NCI-H2029 treated with DMSO at 0.1 percent for 48 hours (cell line): ENCODE measurements around the gene NVL.

Source experiments
- DNase-seq: peaks from one replicate; lab custom pipeline; 2025; lab: John Stamatoyannopoulos, UW

Gene NVL

DNA sequence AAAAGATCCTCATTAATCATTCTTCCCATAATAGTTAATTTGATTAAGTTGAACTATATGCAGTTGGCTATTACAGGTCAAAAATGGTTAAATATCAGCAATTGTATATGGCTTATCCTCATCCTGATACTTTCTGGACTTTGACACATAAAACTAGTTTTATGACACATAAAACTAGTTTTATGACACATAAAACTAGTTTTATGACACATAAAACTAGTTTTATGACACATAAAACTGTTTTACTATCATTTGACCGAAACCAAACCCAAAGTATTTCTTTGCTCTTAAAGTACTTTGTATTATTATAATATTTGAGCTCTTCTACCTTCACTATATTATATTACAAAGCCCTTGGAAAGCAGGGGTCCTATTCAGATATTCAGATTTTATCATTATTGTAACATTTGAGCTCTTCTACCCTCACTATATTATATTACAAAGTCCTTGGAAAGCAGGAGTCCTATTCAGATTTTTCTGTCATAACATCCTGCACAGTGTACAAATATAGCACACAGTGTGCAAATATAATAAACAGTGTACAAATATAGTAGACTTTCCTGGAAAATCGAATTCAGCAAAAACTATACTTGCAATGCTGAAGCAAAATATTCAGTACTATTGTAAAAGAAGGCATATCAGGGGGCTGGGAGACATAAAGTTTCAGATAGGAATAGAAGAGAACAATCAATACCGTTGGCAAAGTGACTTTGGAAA lies 53.0 kb downstream of the NVL start:
- DNase-seq, result no peak

DNA sequence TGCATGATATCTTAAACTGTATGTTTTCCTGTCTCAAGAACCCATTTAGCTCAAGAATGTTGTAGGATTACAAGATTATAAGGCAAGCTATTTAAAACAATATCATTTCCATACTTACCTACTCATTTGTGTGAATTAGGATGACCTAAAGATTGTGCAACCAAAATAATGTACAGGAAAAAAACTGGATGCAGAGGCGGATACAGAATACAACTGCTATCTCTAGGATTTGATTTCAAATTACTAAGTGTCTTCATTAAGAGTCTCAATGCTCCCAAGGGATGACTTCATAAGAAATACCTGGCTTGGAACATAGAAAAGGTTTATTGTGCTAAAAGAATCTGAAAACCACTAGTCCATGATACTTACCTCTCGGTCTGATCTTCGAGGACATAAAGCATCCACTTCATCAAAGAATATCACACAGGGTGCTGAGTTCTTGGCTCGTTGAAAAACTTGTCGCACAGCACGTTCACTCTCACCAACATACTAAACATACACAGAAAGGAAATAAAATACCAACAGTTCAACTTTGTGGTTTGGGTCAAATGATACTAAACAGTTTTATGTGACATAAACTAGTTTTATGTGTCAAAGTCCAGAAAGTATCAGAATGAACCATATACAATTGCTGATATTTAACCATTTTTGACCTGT lies 54.9 kb downstream of the NVL start:
- DNase-seq, result no peak

DNA sequence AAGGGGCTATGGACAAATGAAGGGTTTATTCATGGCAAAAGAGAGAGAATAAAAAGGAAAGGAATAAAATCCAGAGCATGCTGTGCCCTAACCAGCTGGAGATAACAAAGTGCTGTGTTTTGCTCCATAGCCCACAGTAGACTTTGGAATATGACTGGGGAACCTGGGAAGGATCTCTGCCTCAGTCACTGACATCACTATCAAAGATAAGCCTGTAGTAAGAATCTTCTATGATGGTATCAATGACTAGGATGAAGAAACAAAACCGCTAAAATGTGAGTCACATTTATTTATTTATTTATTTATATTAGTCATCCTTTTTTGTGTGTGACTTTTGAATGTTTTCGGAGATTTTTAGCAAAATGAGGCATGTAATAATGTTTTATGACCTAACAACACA lies 56.3 kb downstream of the NVL start:
- DNase-seq, result no peak

DNA sequence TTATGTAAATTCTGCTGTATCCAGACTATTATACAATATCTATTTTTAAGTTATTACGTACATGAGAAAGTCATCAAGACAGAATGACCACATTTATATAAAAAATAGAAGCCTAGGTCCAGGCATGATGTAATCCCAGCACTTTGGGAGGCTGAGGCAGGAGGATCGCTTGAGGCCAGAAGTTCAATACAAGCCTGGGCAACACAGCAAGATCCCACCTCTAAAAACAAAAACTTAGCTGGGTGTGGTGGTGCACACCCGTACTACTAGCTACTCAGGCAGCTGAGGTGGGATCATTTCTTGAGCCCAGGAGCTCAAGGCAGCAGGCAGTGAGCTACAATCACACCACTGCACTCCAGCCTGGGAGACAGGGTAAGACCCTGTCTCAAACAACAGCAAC lies 58.9 kb downstream of the NVL start:
- no peak for DNase-seq

DNA sequence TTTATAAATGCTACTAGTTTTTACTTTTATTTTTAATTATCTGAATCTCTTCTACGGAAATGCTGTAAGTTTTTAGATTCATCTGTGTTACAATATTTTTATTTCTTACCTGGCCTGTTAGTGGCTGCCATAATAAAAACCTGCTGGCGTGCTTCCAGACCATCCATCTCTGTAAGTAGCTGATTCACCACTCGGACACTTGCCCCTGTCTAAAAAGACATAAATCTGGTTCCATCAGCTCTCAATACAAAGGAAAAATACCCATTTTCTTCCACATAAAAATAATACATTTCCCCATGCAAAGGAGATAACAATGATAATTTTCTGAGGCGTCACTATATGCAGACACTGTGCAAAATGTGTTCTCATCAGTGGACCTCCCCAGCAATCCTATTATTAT lies 62.0 kb downstream of the NVL start:
- DNase-seq, result no peak

DNA sequence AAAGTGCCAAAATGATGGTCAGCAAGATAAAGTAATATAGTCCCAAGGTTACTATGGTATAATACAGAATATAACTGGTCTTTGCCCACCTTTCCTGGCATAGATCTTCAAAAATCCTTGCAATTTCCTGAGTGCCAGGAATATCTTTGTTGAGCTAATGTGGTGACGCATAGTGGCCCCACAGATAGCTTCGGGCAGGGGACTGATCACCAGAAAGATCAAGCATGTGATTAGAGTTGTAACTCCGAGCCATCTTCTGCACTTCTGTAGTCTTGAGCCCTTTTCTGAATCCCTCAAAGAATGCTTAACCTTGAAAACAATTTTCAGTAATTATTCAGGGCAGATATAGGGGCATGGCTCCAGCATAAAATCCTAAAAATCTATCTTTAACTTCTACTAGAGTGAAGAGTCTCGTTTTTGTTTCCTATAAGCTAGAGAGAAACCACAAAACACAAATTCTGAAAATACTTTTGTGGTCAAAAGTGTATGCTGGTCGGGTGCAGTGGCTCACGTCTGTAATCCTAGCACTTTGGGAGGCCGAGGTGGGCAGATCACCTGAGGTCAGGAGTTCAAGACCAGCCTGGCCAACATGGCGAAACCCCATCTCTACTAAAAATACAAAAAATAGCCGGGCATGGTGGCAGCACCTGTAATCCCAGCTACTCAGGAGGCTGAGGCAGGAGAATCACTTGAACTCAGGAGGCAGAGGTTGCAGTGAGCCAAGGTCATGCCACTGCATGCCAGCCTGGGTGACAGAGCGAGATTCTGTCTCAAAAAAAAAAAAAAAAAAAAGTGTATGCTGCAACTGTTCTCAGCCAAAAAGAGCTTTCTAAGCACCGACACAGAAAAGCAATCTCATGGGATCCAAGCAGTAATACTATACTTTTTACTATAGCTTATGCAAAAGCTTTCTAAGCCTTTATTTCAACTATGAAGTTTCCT lies 62.8 kb downstream of the NVL start:
- no peak for DNase-seq

DNA sequence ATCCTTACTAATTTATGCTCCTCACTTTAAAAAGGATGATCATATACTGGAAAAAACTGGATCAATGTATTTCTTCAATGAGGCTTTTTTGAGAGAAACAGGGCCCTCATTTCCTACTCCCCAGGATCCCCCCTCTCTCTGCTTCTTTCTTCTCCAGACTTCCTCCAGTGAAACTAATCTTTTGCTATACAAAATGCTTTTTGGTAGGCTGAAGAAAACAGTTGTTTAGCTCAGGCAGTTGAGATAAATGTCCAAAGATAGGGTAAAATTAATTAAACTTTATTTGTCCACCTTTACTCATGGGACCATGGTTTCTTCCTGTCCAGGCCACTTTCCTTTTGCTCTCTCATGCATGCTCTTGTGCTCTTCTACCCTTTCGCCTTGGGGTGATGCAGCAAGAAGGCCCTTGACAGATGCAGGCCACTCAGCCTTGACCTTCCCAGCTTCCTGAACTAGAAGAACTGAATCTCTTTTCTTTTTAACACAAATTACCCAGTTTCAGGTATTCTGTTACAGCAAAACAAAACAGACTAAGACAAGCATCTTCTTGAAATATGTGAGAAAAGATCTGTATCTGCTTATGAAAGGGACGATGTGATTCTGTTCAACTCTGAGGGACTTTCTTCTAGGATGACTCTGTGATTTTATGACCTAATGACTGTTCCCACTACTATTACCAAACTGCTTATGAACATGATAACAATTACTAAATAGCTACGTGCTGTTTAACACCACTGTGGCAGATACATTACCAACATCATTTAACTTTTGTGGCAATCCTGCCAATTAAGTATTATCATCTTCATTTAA lies 63.7 kb downstream of the NVL start:
- no peak for DNase-seq

DNA sequence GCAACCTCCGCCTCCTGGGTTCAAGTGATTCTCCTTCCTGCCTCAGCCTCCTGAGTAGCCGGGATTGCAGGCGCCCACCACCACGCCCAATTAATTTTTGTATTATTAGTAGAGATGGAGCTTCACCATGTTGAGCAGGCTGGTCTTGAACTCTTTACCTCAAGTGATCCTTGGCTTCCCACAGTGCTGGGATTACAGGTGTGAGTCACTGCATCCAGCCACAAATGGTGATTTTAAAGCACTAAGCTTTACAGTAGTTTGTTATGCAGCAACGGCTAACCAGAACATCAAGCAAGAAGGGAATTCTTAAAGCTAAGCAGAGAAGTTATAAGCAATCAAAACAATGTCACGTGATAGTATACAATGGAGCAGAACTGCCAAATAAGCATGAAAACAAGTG lies 65.7 kb downstream of the NVL start:
- DNase-seq, result no peak

DNA sequence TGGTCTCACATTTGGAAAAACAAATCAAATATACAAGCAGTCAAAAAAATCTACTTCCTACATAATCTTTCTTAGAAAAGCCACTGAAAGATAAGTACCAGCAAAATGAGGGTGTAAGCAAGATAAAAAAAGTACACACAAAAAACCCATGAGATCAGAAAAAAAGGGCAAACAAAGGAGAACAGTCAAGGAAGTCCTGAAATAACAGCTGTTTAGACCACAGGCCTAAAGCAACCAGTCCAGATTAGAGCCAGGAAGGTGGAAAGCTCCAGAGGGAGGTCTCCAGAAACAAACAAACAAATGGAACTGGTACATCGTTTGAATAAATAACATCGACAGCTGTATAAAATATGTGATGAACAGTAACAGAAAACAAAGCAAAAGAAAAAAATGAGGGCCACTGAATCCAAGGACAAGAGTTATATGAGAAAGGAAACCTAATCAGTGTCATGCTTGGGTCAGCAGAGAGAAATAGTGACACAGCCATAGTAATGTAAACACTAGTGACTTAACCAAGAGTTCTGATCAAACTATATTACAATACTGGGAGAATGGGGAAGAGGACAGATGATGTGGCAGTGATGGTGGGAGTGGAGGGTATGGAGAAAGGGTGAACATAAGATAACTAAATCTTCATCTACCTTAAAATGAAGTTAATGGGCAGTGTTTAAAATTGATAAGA lies 67.5 kb downstream of the NVL start:
- no peak for DNase-seq

DNA sequence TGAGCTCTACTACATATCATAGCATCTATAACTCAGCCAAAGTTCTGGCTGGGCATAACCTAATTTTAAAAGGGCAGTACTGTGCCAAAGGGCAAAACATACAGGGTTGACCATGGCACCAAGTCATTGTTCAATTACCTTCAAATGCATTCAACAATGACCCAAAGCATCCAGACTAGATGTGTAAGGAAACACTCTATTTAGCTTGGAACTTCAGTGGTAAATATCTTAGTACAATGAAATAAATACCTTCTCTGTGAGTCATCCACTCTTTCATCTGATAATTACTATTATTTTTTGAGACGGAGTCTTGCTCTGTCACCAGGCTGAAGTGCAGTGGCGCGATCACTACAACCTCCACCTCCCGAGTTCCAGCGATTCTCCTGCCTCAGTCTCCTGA lies 70.0 kb downstream of the NVL start:
- DNase-seq, result no peak

DNA sequence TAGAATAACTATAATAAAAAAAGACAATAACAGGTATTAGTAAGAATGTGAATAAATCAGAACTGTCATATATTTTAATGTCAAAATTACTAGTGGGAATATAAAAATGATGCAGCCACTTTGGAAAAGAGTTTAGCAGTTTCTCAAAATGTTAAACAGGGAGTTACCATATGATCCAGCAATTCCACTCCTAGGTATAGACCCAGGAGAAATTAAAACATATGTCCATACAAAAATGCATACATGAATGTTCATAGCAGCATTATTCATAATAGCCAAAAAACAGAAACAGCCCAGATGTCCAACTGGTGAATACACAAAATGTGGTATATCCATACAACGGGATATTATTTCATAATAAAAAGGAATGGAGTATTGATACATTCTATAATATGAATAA lies 71.6 kb downstream of the NVL start:
- DNase-seq, result no peak

DNA sequence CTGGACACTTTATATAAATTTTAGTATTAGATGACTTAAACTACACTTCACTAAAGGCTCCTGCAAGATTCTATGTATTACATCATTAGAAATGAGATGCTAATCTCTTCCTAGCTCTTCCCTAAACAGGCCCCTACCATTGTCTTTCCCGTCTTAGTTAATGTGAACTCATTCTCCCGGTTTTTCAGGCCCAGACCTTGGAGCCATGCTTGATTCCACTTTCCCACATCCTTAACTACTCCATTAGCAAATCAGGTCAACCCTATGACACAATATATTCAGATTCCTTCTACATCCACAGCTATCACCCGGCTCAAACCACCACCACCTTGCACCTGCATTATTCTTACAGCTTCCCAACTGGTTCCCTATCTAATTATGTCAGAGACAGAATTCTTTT lies 73.3 kb downstream of the NVL start:
- no peak for DNase-seq

DNA sequence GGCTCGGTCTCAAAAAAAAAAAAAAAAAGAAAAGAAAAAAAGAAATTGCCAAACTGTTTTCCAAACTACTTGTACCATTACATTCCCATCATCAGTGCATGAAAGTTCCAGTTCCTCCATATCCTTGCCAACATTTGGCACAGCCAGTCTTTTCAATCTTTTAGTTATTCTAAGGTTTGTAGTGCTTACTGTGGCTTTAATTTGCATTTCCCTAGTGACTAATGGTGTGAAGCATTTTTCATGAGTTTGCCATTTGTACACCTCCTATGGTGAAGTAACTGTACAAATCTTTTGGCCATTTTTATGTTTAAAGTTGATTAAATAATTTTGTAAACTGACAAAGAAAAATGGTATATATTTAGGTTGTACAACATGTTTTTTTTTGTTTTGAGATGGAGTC lies 76.3 kb downstream of the NVL start:
- DNase-seq, result no peak

DNA sequence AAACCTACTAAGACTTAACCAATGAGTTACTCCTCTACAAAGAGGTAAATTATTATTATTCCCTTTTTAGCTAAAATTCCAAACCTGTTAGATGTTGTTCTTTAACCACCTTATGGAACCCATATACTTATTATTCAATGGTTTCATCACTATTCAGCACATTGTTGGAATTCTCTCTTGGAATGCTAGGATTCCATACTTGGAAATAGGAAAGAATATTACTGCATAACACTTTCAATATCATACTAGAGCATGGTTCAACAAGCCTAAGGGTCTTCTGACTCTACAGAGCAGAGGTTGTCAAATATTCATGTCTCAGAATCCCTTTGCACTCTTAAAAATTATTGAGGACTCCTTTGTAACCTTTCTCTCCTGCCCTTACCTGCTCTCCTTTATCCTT lies 77.5 kb downstream of the NVL start:
- no peak for DNase-seq

DNA sequence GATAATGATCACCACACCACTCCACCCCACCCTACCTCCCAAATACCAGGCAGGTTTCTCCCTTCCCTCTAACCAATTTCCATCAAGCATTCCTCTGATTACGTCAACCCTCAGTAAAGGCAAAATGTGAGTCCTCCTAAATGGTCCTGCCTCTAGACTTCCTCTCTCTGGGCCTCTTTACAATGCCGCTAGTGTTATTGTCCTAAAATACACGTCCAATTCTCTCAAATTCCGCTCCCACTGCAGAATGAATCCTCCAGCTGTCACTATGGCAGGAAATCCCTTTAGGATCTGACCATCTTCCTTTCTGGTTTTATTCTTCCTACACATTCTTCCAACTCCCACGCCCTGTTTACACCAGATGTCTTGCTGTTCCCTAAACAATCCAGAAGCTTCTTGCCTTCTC lies 78.2 kb downstream of the NVL start:
- DNase-seq, result no peak

DNA sequence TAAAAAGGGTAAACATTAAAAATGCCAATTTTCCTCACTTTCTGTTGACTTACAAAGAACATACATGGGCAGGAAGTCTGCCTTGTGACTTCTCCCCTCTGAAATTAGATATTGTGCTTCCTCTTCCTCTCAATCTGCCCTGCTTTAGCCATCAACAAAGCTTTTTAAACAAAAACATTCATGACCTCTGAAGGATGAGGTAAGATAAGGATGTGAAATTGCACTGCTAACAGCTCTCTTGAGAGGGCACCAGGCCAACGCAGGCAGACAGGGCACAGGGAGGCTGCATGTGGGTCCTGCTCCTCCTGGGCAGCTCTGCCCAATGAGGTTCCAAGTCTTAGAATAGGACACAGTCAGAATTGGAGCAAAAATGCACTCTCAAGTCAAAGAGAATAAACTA lies 84.8 kb downstream of the NVL start:
- DNase-seq, result peak; percentile 86

DNA sequence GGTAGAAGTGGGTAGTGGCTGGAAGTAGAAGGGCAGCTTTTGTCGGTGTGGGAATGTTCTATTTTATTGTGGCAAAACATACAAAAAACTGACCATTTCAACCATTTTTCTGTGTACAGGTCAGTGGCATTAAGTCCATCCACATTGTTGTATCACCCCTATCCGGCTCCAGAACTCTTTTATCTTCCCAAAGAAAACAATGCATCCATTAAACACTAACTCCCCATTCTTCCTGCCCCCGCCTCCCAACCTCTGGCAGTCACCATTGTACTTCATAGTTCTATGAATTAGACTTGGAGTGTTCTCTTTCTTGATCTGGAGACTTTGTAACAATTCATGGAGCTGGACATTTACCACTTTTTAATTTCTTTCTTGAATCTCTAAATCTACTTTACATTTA lies 91.2 kb downstream of the NVL start:
- DNase-seq, result no peak

DNA sequence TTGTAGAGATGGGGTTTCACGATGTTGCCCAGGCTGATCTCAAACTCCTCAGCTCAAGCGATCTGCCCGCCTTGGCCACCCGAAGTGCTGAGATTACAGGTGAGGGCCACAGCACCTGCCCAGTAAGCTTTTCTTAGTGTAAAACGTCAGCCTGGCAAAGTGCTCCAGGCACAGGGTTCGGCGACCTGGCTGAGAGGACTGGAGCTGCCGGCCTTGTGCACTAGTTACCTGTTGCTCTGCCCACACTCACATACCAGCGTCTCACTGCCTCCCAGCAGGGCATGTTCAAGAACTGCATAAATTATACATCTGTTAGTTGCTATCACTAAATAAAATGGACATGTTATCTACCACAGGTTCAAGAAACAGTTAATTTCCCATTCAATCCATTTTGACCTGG lies 91.8 kb downstream of the NVL start:
- DNase-seq, result no peak

DNA sequence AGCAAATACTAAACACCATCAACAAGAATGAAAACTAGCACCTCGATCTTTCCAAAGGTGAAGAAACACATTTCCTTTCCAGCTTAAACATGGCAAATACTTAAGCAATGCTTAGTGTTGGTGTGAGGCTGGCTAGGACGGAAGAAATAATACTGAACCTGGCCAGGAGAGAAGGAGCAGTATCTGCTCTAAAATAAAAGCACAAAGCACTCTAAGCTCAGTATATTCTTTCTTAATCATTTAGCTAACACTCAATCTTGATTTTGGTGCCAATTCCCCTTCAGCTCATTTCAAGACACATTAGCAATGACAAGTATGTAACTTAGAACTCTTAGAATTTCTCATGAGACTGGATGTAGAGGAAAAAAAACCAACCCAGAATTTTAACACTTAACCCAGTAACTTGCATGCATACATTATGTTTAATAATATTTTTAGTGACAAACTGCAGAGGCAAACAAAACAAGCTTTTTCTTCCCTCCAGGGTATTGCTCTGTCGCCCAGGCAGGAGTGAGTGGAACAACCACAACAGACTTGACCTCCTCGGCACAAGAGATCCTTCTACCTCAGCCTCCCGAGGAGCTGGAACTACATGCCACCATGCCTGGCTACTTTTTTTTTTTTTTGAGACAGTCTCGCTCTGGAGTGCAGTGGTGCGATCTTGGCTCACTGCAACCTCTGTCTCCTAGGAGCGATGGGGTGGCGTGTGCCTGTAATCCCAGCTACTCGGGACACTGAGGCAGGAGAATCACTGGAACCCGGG lies 92.7 kb downstream of the NVL start:
- DNase-seq, result no peak

DNA sequence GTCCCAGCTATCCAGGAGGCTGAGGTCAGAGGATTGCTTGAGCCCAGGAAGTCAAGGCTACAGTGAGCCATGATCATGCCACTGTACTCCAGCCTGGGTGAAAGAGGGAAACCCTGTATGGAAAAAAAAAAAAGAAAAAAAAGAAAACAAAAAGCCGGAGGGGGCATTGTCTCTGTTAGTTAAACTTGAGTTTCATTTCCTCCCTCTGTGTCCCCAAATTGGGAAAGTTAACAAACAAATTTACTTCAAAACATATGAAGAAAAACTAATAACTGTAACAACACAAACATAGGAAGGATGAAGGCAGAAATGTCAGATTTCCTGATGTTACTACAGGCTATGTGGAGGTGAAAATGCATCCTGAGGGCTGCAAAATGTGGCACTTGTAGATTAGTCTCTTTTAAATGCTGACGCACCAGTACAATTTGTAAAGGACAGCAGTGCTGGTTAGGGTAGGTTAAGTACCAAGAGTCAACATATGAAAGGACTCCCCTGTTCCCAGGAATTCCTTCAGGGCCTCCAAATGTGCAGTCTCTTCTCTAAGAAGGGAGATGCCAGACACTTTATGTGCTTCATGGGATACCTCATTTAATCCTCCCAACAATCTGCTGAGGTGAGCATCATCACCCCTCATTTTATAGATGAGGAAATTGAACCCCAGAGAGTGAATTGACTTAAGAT lies 94.0 kb downstream of the NVL start:
- no peak for DNase-seq
